Non-pigmented ciliary epithelial cell (primary cell): ENCODE results near the gene AGAP1.

ENCODE experiments used
- DNase-seq: peaks from one replicate; pipeline ENCODE4 v3.0.0-alpha.2; 2010; ENCODE audit warnings: low read depth

Gene AGAP1

DNA sequence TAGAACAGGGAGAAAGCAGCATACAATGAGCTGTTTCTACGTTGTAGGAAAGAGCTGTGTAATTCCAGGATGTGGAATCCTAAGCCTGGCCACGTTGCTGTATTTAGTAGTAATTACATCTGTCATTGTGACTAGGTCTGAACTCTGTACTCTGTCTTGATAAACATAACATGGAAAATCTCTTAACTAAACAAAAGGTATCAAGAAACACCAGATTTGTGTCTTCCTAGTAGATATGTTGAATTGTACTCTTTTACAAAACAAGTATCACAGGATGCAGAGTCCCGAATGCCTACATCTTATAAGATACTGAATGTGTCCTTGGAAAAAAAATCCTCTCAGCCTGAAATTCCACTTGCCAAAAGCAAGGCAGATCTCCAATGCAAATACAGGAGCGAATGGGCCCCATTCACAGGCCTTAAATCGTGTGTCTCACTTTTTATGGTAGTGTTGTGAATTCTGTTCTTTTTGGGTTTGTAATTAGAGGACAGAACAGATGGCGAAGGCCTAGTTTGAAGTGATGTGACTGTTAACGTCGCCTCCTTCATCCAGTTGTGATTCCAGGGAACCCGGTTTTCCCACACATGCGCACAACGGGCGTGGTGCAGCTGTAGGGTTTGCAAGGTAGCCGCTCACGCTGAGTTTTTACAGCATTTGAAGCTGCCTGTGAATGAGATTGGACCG, 427.8 kb downstream of the AGAP1 start:
- no peak for DNase-seq

DNA sequence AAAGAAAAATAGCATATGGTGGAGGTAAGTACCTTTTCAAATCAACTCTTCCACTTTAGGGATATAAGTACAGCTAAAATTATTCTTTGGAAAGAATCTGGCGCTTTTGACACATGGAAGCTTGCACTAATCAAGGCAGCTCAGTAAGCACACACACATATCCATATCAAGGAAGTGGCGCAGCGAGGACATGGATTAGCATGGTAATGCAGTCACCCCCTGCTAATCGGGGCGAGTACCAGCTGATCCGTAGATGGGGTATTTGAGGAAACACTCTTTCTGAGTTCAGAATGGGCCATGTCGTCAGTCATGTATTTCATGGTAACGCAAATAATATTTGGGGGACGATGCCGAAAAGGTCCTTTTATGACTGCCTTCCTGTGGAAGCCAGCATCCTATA, 429.0 kb downstream of the AGAP1 start:
- no peak for DNase-seq

DNA sequence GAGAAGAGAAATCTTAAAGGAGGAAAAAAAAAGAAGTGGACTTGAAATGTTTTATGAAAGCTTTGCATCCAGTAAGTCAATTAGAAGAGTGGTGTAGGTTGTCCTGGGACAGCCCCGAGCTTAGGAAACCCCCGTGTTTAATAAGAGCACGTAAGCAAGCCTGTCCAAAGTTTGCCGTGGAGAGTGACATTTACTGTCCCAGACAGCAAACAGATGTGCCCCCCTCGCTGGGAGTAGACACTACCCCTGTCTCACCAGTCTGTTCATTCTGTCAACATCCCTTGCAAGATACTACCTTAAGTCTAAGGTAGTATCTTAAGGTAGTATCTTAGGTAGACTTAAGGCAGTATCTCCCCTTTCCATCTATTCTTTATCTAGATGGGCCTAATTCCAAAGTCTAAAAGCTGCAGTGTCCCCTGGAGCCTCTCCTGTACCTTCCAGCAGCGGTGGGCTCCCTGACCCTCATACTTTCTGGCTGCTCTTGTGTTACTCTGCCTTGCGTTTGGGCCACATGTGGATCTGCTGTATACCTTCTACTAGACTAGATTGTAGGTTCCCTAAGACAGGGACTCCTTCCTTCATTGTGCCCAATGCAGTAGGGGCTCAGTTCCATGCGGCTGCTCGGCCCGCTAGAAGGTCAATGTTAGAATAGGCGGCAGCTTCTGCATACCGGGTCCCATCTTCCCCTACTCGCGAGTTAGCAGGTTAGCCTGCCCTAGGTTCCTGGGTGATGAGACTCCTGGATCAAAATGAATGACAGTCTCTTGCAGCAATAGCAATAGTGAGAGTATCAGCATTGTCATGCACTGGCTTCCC, 430.2 kb downstream of the AGAP1 start:
- DNase-seq: no peak

DNA sequence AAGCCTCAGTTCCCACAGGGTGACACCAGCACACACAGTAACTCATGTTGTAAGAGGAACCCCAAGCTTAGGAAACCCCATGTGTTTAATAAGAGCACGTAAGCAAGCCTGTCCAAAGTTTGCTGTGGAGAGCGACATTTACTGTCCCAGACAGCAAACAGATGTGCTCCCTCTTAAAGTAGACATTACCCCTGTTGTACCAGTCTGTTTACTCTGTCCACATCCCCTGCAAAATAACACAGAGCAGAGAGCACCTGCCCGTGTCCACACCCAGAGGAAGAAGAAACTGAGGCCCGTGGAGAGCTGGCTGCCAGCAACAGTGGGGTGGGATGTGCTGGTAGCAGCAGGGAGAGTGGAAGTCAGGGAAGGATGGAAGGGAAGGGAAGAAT, 430.8 kb downstream of the AGAP1 start:
- no peak for DNase-seq

DNA sequence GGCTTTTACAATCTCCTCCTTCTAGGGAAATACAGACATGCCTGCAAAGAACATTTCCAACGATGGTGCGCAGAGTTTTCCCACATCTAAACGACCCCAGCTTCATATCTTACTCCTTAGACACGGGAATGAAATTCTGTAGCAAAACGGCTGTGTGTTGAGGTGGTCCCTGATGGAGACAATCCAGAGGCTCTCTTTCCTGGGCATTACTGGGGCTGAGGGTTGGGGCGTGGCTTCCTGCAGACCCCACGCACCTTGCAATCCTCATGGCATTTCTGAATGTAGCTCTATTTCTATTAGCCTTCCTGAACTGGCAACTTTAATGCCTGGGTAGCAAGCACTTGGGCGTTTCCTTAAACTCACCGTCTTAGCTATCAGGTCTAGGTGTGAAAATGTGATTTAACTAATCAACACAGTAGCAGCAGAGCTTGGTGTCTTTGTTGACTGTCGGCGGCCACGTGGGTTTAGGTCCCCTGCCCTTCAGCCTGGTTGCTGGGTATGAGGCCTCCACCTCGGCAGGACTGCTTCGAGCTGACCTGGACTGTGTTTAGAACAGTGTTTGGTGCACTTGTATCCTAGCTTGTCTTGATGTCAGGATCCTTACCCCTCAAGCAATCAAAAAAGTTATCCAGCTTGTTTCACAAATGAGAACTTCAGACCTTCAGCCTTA, 431.5 kb downstream of the AGAP1 start:
- DNase-seq: no peak

DNA sequence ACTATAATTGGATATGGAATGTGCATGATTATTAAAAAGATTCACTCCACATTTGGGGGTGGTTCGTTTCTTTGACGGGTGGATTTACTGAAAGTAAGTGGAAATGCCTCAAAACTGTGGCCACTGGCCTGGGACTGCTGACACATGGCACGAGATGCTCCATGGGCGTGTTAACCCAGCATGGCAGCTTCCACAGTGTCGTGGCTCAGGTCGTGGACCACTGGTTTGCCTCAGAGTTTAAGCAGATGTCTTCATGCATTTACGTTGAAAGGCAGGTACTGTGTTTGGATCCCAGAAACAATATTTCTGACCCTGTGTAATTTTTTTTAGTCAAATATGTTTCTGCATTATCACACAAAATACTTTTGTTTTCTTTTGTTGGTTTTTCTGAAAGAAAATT, 432.4 kb downstream of the AGAP1 start:
- no peak for DNase-seq

DNA sequence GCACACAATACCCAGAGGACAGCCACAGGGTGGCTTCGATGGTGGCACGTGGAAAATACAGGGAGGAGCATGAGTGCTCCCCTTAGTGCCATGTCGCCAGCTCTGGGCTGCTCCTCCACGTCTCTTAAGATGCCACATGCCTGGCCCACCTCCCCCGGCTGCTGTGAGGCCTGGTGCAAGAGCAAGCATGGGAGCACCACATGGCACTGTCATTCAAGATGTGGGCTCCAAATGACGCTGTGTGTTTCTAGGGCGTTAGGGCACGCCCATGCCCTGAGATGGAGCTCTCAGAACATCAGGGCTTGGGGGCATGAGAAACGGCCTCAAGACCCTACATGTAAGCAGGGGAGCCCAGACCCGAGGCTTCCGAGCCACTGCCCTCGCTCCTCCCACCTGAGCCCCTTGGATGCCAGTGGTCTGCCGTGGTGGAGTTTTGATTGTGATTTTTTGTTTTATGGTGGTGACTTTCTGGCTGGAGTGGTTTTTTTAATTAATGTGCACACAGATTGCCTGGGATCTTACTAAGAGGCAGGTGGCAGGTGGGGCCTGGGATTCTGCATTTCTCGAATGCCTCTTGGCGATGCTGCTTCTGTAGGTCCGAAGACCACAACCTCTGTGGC, 435.0 kb downstream of the AGAP1 start:
- DNase-seq: no peak

DNA sequence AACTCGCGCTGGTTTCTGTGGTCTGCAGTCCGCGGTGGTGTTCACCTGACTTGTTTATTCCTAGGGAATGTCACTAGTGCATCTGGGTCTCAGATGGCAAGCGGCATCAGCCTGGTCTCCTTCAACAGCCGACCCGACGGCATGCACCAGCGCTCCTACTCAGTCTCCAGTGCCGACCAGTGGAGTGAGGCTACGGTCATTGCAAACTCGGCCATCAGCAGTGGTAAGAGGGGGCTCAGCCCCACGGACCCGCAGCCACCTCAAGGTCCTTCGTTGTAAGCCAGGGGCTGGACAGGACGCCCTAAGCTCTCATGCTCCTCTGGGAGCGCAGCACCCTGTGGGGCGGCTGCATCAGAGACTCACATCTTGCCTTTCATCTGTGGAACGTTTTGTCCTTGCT, 436.9 kb downstream of the AGAP1 start:
- no peak for DNase-seq

DNA sequence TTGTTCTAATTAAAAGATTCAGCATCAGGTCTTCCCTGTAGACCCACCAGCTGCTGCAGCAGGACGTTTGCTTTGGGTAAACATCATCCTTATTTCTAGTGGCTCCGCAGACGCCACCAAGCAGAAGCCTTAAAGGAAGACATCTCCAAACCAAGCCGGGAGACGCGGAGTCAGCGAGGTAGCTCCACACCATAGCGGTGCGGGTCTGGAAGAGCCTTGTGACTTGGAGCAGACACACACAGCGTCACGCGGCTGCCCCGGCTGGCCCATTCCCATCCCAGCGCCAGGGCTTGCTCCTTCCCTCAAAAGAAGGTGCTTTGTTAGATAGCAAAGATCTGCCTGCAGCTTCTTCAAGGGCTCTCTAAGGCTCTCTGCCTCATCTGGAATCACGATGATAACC, 437.8 kb downstream of the AGAP1 start:
- DNase-seq: no peak

DNA sequence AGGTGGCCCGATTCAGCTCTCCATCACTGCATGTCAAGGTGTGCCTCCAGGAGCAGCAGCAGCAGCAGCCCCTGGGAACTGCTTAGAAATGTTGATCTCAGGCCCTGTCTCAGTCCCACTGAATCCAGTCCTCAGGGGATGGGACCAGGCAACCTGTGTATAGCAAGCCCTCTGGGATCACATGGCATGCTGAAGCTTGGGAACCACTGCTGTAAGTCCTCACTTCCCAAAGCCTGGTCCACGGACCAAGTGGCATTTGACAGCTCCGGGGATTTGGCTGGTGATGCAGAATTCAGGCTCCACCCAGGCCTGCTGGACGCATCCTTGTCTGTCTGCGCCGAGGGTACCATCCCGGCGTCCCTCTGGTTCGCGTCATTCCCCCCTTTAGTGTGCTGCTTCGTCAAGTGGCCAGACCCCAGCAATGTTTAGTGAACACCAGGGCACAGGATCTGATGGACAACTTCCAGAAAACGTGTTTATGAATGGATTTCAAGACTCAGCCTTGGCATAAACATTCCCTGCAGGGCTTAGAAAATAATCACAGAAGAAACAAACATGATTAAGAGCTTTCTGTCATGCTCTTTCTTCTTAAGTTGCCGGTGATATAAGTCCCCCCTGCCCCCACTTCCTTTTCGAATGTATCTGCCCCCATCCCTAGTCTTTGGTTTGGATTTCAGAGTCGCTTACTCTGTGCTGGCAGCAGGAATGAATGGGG, 440.4 kb downstream of the AGAP1 start:
- no peak for DNase-seq

DNA sequence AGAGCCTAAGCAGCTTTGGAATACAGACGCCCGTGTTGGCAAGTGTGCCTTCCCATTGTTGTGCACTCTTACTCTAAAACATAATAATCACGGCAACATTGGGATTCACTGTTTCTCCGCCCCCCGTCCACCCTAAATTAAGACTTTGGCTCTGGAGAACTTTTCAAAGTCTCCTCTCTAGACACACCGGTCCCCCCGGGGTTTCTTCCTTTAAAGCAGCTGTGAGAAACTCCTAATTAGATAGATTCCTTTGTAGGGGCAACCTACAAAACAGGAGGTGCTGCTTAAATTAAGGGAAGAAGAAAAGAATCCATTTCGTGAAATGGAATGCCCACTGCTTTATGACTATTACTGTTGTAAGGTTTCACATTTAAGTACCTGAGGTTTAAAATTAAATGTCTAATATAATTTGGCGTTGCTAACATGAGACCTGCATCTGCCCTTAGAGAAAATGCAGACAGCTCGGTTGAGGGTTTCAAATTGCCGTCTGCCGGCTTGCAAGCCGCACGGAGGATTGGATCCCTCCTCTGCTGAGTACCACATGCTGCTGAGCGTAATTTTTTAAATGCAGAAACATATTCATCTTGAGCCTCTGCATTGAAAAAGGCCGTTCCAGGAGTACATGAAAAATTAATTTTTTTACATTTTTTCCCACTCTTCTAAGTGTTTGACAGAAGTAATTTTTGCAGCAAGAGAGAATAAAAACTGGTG, 441.1 kb downstream of the AGAP1 start:
- no peak for DNase-seq

DNA sequence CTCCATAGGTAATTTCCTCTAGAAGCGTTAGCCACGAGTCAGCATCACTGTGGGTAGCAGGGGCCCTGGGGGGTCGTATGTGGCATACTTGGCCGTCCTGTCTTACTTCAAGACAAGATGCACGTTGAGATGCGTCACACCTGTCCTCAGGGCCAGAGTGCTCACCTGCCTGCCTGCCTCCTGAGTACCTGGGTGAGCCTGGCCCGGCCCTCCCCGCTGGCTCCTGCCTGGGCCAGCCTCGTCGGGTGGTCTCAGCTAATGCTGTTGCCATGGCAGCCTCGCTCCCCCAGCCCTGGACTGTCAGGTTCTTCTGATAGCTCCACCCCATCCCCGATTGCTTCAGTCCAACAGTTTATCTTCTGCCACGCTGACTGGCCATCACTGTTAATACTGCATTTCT, 441.9 kb downstream of the AGAP1 start:
- DNase-seq: no peak

DNA sequence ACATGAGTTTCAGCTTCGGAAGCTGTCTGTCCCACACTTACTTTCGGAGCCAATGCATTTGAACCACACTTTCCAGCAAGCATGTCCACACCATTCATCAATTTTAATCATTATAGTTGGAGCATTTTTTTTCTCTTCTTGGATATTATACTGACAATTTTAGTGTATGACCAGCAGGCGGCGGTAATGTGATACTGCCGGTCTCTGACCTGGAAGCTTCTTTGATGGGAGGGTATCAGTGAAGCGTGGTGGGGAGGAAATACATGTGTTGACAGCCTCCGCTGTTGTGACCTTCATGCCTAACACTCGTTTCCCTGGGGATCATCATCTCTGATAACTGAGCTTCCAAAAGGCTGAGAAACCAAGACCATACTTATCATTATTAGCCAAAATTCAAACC, 442.6 kb downstream of the AGAP1 start:
- DNase-seq: no peak

DNA sequence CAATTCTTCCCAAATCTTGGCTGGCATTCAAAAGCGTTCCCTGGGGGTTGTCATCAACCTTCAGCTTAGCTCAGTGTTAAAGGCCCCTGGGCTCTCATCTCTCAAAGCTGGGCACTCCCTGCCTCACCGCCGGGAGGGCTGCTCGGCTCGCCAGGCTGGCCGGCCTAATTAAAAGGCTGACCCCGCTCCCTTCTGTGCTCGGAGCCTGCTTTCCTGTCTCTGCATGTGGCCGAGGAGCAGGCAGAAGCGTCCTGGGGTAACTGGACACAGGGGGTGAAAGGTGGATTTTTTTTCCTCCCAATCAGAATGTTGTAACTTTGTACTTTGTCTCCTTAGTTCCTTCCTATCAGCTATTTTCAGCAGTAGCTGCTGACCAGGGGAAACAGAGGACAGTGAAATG, 443.2 kb downstream of the AGAP1 start:
- DNase-seq: no peak

DNA sequence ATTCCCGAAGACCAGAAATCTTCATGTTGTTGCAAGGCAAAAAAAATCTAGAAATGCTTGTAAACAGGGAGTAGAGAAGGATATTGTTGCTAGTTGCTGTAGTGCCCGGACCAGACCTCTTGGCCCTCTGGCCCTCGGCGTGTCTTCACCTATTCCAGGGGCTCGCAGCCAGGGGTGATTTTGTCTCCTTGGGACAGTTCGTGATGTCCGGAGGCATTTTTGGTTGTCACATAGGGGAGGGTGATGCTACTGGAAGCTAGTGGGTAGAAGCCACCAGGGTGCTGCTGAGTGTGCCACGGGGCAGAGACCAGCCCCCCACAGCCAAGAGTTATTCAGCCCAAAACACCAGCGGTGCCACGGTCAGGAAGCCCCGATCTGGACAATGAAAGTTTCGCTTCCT, 443.7 kb downstream of the AGAP1 start:
- DNase-seq: no peak

DNA sequence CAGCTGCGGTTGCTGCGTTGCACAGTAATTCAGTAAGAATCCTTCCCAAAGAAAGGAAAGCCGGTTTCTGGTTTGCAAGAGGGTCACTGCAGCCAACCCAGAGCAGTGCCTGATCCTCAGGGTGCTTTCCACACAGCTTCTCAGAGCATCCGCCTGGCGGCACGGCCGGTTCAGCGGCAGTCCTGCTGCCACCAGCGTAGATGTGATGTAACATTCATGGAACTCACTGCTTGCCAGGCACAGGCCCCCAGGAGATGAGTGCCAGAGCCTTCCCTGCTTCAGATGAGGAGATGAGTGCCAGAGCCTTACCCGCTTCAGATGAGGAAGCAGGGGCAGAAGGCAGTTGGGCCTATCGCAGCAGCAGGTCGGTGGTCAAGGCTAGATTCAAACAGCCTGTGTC, 444.1 kb downstream of the AGAP1 start:
- no peak for DNase-seq

DNA sequence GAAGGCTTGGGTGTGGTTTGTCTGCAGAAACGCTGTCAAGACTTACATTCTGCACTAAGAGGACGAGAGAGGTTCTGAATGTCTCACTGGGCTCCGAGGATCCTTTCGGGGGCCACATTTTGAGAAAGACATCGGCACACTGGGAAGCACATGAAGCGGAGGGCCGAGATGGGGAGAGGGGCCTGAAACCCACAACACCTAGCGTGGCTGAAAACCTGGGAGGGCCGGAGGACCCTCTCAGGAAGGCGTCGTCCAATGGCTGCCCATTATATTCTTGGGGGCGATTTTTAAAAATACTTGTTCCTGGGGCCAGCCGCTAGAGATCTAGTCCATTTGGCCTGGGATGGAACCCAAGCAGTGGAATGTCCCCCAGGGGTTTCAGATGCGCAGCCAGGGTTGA, 444.8 kb downstream of the AGAP1 start:
- no peak for DNase-seq

DNA sequence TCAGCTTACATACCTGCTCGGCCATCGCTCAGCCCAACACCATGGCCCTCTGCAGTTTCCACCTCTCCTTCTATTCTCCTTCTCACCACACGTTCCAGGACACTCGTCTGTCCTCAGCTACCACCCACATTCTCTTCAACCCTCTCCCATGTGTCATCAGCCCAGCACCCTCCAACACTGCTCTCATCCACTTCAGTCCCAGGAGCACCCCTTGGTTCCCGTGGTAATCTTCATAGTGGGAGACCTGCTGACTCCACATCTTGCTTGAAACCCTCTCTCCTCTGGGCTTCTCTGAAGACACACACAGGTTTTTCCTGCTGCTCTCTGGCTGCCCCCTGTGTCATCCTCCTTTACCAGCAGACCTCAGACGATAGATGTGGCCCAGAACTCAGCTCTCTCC, 445.6 kb downstream of the AGAP1 start:
- DNase-seq: no peak

DNA sequence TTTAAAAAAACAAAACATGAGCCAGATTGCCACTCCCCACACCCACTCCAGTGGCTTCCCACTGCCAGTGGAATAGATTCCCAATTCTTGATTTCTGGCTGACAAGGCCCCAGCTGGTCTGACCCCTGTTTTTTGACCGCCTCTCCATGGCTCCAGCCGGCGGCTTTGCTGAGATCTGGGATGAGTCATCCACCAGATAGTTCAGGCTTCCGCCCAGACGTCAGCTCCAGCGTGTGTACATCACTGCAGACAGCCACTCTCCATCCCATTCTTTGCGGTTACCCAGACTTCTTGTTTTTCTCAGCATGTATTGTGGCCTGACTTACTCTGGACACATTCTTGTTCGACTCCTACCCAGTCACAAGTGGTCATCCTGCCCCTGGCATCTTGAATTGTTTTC, 446.5 kb downstream of the AGAP1 start:
- peak; percentile 94 for DNase-seq

DNA sequence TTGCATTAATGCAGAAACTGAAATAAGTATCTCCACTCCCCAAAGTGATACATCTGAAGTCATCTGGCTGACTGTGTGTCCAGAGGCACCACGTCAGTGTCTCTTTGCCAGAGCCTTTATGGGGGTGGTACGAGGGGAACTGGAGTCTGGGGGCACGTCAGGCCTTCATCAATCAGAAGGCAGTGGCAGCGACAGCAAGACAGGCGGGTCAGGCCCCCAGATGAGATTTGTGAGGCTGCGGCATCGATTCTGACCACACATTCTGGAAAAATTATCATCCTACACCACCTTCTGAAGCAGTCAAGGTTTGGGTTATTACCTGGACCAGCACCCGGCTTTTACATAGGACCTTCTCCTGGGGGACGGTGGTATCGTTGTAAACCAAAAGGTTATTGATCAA, 450.7 kb downstream of the AGAP1 start:
- no peak for DNase-seq

DNA sequence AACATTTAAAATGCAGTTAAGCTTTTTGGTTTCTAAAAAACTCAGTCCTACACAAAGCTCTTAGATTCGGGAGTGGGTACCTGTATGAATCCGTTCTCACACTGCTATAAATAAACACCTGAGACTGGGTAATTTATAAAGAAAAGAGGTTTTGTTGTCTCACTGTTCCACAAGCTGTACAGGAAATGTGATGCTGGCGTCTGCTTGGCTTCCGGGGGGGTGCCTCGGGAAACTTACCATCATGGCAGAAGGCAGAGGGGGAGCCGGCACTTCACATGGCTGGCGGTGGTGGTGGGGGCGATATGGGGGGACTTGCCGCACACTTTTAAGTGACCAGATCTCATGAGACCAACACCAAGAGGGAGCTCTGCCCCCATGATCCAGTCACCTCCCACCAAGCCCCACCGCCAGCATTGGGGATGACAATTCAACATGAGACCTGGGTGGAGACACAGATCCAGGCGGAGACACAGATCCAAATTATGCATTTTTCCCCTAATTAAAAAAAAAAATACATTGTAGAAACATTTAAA, 451.8 kb downstream of the AGAP1 start:
- no peak for DNase-seq
